Astrocyte of the spinal cord (primary cell): ENCODE data around the gene PPIL4.

ENCODE experiments used
- DNase-seq: peaks from one replicate; pipeline ENCODE4 v3.0.0; 2011; ENCODE audit warnings: low read depth, low spot score
- H3K4me3 ChIP-seq: 2 replicates; pipeline ENCODE4 v1.5.1; 2011; ENCODE audit warnings: low read depth, mild to moderate bottlenecking, low read length, moderate library complexity
- in situ Hi-C: cut with HindIII; loops from 2 replicates; pipeline ENCODE4 v1.10.0; 2017; ENCODE audit warnings: low sequenced_read_pairs
- TF ChIP-seq, protein P1 (sequence below): IDR thresholded peaks from 2 replicates; pipeline ENCODE4 v1.5.1; 2012; ENCODE audit warnings: low read depth, mild to moderate bottlenecking, low read length, inconsistent platforms

PPIL4 gene

DNA sequence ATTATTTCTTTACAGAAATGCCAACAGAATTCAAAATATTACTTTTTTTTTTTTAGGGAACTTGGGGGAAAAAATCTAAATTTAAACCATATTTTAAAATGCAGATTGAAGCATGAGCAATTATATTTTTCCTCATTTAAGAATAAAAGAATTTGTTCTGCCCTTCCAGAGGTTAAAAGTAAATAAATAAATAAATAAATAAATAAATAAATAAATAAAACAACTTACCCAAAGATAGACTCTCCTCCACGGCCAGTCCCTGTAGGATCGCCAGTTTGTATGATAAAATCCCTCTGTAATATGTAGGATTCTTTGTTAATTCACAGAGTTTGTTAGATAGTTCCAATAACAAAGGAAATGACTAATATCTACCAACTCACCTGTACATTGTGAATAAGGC, 4.7 kb downstream of the PPIL4 start:
- H3K4me3 ChIP-seq, result no peak overlapping the region
- in situ Hi-C loops, result no loop called here
- TF ChIP-seq, protein P1, sequence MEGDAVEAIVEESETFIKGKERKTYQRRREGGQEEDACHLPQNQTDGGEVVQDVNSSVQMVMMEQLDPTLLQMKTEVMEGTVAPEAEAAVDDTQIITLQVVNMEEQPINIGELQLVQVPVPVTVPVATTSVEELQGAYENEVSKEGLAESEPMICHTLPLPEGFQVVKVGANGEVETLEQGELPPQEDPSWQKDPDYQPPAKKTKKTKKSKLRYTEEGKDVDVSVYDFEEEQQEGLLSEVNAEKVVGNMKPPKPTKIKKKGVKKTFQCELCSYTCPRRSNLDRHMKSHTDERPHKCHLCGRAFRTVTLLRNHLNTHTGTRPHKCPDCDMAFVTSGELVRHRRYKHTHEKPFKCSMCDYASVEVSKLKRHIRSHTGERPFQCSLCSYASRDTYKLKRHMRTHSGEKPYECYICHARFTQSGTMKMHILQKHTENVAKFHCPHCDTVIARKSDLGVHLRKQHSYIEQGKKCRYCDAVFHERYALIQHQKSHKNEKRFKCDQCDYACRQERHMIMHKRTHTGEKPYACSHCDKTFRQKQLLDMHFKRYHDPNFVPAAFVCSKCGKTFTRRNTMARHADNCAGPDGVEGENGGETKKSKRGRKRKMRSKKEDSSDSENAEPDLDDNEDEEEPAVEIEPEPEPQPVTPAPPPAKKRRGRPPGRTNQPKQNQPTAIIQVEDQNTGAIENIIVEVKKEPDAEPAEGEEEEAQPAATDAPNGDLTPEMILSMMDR, result no peak
- no peak for DNase-seq

DNA sequence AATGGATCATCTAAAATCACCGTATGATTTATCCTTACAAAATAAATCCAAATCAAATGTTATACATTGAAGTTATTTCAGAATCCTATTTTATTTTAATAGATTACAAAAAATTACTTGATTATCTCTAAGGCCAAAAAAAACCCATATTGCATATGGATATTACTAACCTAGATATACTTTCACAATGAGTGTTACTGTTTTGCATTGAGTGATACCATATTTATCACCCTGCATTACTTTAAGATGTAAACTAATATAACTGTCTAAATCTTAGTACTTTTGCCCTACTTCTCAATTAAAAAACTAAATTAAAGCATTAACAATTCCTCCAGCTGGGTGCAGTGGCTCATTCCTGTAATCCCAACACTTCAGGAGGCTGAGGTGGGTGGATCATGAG, 11.1 kb downstream of the PPIL4 start:
- DNase-seq, result no peak
- in situ Hi-C loops, result no loop called here
- TF ChIP-seq, protein P1, result no peak
- no peak overlapping the region for H3K4me3 ChIP-seq

DNA sequence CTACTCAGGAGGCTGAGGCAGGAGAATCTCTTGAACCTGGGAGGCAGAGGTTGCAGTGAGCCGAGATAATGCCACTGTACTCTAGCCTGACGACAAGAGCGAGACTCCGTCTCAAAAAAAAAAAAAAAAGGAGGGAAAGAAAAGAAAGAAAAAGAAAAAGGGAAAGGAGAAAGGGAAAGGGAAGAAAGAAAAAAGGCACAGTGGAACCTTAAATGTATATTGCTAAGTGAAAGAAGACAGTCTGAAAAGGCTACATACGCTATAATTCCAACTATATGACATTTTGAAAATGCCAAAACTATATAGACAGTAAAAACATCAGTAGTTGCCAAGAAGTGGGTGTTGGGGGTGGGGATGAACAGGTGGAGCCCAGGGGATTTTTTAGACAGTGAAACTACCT, 16.2 kb downstream of the PPIL4 start:
- in situ Hi-C loops, result no loop called here
- H3K4me3 ChIP-seq, result no peak overlapping the region
- TF ChIP-seq, protein P1, result no peak
- DNase-seq, result no peak

DNA sequence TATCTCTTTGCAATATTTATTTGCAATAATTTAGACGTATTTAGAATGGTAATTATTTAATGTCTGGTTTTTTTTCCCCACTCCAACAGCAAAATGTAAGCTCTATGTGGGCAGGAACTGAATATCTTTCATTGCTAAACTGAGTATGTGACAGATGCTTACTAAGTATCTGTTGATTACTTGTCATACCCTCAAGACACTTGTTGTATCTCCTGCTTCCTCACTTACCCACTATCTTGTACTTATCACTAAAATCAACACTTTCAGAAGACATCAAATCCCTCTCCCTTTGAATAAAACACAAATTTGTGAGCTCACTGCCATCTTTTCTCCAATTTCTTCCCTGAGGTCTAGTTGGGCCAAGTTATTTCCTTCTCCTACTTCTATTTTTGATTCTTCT, 30.3 kb downstream of the PPIL4 start:
- in situ Hi-C loops, result loop anchor here (25.0 kb wide), 2 partner anchors 103 to 478 kb away; partner anchors contain the start of gene SUMO4
- TF ChIP-seq, protein P1, result no peak
- H3K4me3 ChIP-seq, result no peak overlapping the region
- DNase-seq, result no peak

DNA sequence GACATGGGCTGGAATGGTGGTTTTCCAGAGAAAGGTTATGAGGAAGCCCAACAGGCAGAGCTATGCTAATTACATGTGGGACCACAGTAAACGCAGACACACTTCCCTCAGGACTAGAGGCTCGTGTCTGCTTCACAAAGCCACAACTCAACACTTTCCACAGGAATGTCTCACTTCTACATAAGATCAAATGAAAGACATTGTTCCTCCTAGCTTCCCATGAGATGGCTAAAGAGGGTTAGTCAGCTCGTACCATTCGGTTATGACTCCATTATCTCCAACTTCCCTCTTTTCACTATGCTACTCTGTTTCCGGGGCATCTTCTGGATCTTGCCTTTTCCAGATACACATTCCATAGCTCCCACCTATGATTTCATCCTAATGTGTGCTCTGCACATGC, 31.9 kb downstream of the PPIL4 start:
- peak; percentile 7 for DNase-seq
- in situ Hi-C loops, result loop anchor here (25.0 kb wide), 2 partner anchors 102 to 477 kb away; partner anchors contain the start of gene SUMO4
- H3K4me3 ChIP-seq, result no peak overlapping the region
- TF ChIP-seq, protein P1, result no peak

DNA sequence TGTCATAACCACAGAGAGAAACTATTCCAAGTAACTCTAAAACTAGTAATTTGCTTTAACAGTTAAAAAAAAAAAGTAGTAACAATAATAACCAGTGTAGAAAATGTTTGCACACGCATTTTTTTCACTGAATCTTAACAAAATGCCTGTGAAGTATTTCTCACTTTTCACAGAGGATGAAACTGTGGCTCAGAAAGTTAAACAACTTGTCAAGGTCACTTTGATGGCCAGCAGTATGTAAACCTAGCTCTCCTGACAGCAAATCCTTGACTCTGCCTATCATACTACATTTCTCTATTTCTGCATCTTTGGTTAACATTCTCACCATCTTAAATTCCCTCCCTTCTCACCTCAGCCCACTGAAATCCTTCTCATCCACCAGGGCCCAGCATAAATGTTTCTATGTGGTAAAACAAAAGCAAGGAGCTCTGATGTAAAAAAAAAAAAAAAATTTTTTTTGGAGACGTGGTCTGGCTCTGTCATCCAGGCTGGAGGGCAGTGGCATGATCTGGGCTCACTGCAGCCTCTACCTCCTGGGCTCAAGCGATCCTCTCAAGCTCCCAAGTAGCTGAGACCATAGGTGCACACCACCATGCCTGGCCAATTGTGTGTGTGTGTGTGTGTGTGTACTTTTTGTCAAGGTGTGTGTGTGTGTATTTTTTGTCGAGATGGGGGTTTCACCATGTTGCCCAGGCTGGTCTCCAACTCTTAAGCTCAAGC, 34.9 kb downstream of the PPIL4 start:
- DNase-seq, result no peak
- TF ChIP-seq, protein P1, result no peak
- in situ Hi-C loops, result loop anchor here (25.0 kb wide), 2 partner anchors 99 to 474 kb away; partner anchors contain the start of gene SUMO4
- no peak overlapping the region for H3K4me3 ChIP-seq
